Spleen (tissue), 7 donors: ENCODE data around the gene MEGF8.

Experiments
- CTCF ChIP-seq, 11 experiments: fragments of 200-600 bp in 7 of 11; fragments of 450-650 bp in 4 of 11; sonication (generic) in 4 of 11; IDR thresholded peaks in 8 of 11; conservative IDR thresholded peaks in 3 of 11; 1 replicate in 7 of 11; 2 replicates in 4 of 11; pipeline versions ENCODE4 v1.4.0 to v1.8.0; 2016 to 2021; ENCODE audit warnings: antibody characterized with exemption in 11 of 11, inconsistent platforms in 4 of 11, mild to moderate bottlenecking in 1 of 11
- POLR2A ChIP-seq, 3 donors: fragments of 450-650 bp; IDR thresholded peaks; one replicate each; pipeline ENCODE4 v1.5.1; 2017; ENCODE audit warnings: antibody characterized with exemption in 3 of 3, mild to moderate bottlenecking in 1 of 3
- donor health status: DM: no; HTN: no; CAD: no; lungs with moderate emphysema.
- donor health status: DM: no; HTN: no; CAD: no.
- donor health status: DM: no; HTN: no; CAD: no.

- TF ChIP-seq CTCF (IDR thresholded peaks at IDR 0.05 in 8 of 11, conservative IDR thresholded peaks at IDR 0.05 in 3 of 11) (no peak), POLR2A (IDR thresholded peaks at IDR 0.05) (no peak)
Measured at GRCh38 chr19:42316223-42317211, 8.9 kb upstream of the MEGF8 start.
